SH-SY5Y (cell line): ENCODE results near the gene HAUS7.

ENCODE experiments used
- GATA2 ChIP-seq: IDR thresholded peaks from 2 replicates; pipeline ENCODE4 v1.6.1; 2011; ENCODE audit warnings: mild to moderate bottlenecking, low read depth, low read length
- GATA3 ChIP-seq: IDR thresholded peaks from 2 replicates; pipeline ENCODE4 v1.6.1; 2011; ENCODE audit warnings: low read depth, mild to moderate bottlenecking, low read length, moderate library complexity

- no peak for TF ChIP-seq GATA2
- no peak for TF ChIP-seq GATA3
Measured at GRCh38 chrX:153454901-153455550, 15.3 kb downstream of the HAUS7 start.
